ENCODE results near the gene CMYA5.
"Not testable (repeated sequence)": the region's sequence is repeated elsewhere in the genome, so short reads cannot be mapped to it uniquely, and the experiment has no call there.

The CMYA5 gene

DNA sequence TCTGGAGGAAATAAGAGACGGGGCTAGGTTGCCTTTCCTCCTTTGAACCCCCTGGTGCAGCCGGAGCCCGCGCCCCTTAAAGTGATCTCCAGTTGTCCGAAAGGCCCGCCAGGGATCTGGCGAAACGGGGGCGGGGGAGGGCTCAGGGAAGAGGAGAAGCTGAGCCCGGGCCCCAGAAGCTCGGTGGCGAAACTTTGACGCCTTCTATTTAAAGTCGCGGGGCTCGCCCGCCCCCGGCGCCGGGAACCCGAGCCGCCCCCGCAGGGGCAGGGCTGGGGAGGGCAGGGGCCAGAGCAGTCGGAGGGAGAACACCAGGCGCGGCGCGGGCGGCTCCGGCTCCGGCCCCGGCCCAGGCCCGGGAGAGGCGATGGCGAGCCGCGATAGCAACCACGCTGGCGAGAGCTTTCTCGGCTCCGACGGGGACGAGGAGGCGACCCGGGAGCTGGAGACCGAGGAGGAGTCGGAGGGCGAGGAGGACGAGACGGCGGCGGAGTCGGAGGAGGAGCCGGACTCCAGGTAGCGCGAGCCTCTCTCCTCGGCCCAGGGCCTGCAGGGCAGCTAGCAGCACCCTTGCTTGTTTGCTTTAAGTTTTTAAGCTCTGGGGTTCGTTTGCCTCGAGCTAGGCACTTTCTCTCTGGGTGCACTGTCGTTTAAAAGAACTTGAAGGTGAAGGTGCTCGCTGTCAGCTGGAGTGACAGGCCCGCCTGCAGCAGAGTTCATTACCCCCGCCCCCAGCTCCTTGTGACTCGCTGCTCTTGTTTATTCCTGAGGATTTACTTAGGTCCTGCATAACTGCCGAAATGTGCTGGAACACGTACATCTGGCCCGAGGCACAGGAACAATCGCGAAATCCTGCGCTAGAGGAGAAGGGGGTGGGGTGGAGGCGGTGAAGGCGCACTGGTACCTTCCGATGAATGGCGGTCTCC lies at the start of gene CMYA5:
Gene CMYA5 (plus strand): TSS at position 296 of the 926 bp plus-strand sequence. CDS start 72 bp downstream, at position 368.
- DNase-seq: no peak

DNA sequence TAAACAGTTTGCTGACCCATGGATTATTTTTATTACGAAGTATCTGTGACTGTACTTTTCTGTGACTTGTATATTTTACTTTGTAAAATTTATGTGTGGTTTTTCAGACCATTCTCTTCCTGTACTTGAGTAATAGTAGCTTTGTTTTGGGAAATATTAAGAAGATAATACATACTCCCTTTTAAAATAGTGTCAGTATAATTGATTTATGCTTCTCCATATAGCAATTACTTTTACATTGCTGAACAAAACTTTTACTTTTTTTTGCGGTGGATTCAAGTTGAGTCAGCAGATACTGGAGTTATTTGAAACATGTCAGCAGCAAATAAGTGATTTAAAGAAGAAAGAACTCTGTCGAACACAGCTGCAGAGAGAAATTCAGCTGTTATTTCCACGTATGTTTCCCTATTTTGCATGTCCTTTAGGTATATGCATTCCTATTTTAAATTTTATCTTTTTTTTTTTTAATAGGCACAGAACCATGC lies 49.0 kb upstream of the CMYA5 start:
- no peak for DNase-seq

DNA sequence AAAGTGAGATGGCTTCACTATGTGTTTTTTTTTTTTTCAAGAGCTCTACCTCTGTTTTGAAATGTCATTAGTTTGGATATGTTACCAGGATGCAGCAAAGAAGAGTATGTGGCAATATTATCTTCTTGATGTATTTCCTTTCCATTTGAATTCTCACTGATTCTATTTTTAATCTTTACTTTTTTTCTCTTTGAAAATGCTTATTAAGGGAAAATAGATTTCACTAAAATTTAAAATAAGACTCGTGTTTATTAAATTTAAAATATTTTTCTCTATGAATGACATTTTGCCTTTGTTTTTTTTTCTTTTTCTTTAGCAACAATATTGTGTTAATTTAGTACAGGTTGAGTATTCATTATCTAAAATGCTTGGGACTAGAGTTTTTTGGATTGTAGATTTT lies 48.2 kb upstream of the CMYA5 start:
- no peak for DNase-seq

DNA sequence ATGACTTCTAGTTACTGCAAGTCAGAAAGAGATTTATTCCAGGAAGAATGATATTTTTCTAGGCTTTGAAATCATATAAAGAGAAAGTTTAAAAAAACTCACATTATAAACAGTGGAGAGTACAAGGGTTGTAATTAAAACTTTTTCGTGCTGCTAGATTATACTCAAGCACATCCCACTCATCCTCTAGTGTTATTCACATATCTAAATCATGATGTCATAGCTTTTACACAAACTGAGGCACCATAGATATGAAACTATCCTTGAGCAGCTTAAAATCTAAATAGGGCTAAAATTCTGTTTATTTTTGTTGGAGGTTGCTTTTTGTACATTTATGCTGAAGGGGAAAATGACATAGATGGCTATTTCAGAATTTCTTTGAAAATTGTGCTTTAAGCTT lies 47.4 kb upstream of the CMYA5 start:
- no peak for DNase-seq

DNA sequence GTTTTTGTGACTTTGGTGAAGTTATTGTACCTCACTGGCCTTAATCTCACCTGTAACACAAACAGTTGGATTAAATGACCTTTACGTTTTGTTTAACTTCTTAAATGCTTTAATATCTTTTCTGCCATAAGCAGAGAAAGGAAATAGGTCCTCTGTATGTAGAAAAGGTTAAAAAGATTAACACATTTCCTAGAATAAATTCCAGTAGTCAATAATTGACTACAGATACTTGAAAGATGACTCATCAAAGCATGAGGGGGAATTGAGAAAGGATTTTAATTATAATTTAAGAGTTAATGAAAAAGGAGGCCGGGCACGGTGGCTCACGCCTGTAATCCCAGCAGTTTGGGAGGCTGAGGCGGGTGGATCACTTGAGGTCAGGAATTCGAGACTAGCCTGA lies 35.8 kb upstream of the CMYA5 start:
- no peak for DNase-seq

DNA sequence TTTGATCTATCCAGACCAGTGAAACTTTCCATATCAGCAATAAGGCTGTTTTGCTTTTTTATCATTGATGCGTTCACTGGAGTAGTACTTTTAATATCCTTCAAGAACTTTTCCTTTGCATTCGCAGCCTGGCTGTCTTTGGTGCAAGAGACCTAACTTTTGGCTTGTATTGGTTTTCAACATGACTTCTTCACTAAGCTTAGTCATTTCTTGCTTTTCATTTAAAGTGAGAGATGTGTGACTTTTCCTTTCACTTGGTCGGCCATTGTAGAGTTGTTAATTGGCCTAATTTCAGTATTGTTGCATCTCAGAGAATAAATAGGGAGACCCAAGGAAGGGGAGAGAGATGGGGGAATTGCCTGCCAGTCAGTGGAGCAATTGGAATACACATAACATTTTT lies 26.4 kb upstream of the CMYA5 start:
- no peak for DNase-seq

DNA sequence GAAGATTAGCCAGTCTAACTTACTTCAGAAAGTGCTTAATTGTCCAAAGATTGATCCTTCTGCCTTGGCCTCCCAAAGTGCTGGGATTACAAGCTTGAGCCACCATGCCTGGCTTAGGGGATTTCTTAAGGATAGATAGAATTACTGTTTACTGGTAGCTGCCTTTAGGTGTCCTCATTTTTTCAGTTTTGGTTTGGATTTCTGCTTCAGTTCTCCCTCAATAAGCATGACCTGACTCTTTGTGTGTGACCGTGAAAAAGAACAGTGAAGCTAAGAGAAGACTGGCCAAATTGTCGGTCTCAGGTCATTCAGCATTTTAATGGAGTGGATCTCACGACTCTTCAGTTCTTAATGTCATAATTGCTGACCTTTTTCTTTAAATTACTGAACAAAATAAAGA lies 22.9 kb upstream of the CMYA5 start:
- no peak for DNase-seq

DNA sequence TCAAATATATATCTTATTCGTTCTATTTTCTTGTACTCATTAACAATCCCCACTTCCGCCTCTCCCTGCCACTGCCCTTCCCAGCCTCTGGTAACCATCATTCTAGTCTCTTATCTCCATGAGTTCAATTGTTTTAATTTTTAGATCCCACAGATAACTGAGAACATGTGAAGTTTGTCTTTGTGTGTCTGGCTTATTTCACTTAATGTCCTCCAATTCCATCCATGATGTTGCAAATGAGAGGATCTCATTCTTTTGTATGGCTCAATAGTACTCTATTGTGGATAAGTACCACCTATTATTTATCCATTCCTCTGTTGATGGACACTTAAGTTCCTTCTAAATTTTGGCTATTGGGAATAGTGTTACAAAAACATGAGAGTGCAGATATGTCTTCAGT lies 17.2 kb upstream of the CMYA5 start:
- DNase-seq: no peak

DNA sequence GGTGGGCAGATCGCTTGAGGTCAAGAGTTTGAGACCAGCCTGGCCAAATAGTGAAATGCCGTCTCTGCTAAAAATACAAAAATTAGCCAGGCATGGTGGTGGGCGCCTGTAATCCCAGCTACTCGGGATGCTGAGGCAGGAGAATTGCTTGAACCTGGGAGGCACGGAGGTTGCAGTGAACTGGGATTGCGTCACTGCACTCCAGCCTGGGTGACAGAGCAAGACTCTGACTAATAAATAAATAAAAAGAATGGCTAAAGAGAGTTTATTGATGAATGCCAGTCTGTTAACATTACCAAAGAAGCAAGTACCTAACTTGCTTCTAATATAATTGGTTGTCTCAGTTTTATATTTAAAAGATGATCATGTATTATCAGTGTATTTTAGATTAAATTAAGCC lies 13.3 kb upstream of the CMYA5 start:
- not testable (repeated sequence) for DNase-seq

DNA sequence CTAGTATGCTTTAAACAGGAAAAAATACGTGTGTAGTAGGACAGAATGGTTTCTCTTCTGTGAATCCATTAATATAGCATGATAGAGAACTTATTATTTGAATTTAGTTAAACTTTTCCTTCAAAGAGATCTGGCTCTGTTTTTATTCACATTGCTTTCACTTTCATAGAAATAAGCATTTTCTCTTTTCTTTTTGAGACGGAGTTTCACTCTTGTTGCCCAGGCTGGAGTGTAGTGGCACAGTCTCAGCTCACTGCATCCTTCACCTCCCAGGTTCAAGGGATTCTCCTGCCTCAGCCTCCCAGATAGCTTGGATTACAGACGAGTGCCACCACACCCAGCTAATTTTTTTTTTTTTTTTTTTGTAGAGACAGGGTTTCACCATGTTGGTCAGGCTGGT lies 7.5 kb upstream of the CMYA5 start:
- DNase-seq: not testable (repeated sequence)

DNA sequence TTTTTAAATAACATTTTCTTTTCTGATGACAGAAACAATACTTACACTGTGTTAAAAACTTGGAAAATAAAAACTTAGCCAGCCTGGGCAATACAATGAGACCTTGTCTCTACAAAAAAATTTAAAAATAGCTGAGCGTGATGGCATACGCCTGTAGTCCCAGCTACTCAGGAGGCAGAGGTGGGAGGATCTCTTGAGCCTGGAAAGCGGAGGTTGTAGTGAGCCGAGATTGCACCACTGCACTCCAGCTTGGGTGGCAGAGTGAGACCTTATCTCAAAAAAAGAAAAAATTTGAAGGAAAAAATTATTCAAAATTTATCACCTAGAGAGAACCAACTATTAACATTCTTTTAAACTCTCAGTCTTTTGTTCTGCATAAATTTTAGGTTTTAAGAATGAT lies 4.9 kb upstream of the CMYA5 start:
- DNase-seq: no peak

DNA sequence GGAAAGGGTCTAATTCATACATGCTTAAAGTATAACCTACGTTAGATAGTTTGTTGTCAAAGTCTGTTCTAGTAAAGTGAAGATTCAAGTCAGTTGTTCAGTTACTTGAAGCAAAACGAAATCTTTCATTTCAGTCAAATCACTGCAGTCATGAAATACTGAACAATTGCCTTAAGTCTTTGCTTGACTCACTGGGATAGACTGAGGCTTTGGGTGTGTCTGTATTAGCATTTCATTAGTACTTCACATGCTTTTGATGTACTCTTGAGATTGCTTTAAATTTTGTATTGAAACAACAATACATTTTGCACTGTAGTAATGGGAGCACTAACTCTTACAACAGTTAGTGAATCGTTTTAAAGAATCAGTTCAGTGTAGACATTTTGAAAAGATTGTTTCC lies 4.0 kb upstream of the CMYA5 start:
- no peak for DNase-seq

DNA sequence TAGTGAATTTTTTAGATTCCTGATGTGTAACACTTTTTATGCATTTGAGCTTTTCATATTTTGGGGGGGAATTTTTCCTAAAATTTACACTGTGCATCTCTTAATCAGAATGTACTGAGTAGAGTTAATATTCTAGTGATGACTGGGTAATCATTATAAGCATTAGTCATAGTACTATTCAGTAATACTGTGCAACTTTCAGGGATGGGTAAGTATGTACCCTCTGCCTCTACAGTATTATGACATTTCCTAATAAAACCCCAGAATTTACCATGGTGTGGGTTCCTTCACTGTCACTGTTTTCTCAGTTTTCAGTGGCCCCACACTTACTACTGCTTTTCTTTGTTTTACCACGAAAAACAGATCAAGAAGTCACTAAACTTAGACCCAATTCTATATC lies 2.8 kb upstream of the CMYA5 start:
- no peak for DNase-seq

DNA sequence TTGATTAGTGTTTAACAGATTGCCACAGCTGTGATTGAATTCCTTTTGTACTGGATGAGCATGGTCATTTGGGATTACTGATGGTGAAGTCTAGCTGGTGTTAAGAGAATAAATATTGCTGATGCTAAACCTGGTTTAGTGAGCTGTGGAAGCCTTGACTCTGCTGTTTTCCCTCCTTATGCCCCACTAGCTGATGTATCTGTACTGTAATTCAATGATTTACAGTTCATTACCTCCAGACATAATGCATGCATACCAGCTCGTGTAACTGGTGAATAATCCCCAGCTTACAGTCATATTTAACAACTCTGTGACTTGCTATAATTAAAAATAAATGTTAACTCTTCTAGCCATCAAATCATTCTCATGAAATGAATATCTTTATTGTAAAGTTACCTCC lies 1.7 kb upstream of the CMYA5 start:
- DNase-seq: no peak

DNA sequence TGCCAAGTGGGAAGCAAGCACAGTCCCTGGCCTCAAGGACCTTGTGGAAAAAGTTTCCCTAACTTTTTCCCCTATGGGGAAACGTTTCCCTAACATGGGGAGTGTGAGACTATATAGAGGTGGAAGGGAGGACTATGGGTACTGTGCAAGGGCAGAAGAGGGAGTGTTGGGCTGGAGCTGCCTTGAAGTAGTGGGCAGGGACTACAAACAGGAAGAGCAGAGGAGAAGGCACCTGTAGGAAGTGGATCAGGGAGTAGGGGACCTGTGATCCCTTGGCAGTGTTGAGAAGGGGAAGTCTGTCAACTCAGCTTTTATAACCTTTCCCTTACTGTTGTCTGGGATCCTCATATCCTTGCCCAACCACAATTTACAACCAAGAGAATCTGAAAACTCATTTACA lies 1.4 kb downstream of the CMYA5 start:
- DNase-seq: no peak

DNA sequence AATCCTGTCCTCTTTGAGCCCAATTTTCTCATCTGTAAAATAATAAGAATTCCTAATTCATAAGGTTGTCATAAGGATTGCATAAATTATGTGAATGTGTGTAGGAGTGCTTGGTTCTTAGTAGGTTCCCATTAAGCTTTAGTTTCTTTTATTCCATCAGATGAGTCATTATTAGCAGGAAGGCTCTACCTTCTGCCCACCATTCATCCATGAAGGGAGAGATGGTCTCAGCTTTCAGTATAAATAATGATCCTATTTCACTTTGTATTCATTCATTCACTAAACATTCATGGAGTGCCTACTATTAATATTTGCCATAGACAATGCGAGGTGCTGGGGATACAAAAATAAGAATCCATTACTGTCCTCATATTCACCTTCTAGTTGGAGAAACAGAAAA lies 3.0 kb downstream of the CMYA5 start:
- no peak for DNase-seq

DNA sequence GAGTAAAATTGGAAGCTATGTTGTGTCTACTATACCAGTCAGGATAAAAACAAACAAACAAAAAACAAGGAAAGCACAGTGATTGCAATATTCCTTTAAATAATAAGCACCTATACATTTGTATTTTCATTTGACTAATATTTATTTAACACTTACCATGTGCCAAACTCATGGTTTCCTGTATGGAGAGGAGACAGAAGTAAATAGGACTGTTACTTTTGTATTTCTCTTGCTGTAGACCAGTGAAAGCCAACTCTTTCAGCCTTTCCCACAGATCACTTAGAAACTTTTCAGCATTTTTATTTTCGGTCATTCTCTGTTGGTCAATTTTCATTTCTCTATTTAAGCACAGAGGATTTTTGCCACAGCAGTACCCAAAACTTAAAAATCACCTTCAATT lies 4.5 kb downstream of the CMYA5 start:
- DNase-seq: no peak

DNA sequence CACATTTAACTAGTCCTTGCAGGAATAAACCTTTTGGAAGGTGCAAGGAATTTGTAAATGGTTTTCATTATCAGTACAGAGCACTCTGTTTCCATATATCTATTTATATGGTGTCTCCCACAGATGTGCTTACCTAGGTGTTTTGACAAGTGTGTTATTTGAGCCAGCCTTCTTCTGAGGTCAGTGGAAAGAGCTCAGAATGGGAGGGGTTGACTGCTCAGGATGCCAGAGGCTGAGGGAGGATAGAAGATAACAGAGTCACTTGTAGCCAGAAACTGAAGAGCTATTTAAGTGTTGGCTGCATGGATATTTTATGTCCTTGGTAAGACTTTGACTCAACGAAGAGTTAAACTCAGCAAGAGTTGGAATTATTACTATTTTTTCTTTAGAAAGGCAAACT lies 5.0 kb downstream of the CMYA5 start:
- DNase-seq: no peak

DNA sequence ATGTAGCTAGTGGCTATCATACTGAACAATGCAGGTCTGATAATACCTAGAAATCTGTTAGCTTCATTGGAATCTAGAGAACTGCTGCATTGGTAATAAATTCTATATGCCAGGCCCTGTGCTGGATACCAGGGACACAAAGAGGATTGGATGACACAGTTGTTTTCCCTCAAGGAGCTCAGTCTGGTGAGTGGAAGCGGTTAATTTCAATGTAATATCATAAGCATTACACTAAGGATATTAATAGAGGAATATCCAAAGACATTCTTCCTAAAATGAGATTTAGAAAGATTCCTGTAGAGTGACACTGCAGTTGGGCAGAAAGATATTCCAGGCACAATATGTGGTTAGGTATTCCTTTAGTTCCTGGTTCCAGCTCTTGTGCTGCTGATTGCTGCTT lies 5.9 kb downstream of the CMYA5 start:
- DNase-seq: no peak

DNA sequence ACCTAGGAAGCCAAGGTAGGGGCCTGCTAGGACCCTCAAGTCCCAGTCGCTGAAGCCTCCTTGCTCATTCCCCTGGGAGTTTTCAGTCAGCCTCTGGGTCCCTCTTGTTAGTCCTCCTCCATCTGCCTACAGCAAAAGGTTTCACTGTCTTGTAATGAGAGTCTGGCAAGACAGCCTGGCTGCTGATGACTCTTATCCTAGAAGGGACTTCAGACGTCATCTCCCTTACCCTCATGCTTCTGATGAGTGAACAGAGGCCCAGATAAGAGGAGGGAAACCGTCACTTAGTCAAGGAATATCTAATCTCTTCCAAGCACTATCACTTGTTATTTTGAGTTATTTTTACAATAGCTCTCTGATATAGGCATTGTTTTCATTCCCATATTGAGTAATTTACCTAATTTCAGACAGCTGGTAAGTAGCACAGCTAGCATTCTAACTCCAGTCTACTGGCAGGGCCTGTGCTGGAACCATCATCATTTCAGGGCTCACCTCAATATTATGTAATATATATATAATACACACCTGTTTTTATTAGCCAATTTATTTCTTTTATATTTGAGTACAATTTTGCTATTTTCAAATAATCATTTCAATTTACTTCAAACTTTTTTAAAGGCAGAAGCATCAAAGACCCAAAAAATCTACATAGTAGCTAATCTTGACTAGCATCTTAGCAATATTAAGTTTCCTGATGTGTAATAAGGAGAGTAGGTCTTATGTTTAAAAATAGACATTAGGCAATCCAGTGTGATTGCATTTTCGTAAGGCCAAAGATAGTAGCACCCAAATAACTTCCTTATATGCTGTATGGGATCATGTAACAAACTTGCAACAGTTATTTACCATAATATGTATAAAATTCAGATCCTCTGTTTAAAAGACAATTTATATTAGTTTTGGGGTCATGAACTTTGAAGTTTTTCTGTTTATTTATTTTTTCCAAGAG lies 7.9 kb downstream of the CMYA5 start:
- no peak for DNase-seq

DNA sequence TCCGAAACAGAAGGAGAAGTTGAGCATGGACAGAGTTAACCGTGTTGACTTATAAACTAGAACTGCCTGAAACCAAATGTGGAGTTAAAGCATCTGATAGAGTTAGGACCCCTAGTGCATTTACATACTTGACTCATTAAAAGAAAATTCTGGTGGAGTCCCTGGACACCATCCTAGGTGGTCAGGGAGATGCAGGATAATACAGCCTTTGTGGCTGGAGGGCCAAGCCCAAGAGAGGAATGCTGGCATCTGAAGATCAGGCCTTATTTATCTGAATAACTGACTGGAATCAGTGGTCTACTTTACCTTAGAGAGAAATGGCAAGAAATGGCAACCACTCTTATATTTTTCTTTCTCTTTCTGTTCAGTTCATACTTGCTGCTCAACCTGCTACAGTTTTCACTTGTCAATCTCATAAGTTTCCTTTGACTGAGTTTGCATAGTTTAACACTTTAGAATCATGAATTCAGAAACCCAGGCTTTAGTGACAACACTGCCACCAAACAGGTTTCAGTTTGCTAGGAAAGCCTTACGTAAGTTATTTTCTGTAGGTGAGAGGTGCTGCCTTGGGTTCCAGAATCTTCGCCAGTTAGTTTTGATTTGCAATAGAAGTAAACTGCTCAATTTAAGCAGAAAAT lies 10.2 kb downstream of the CMYA5 start:
- DNase-seq: no peak

DNA sequence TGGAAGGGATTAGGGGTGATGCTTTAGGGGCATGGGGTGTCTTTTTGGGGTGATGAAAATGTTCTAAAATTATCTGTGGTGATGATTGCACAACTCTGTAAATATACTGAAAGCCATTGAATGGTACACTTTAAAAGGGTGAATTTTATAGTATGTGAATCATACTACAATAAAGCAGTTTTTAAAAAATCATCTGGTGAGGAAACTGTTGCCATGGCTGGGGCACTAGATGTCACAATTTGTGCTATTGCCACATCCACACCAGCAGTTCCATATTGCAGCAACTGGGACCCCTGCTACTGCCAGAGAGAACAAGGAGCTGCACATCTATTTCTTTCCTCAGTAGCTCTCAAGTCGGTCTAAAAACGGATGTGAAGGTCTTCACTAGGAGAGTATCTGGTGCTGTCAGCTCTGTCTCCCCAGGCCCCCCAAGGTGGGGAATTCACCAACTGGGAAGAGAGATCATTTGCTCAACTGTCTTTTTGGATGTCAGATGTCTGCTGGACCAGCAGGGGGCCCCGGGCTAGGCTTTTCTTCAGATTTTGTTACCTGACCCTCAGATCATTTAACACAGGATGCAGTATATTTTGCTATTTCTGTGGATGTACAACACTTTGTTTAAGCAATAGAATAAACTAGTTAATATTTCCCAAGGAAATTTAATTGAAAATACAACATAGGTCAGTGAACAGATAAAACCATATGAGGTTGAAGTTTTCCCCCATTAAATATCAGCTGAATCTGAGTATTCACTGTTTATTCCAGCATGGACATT lies 13.2 kb downstream of the CMYA5 start:
- DNase-seq: no peak

DNA sequence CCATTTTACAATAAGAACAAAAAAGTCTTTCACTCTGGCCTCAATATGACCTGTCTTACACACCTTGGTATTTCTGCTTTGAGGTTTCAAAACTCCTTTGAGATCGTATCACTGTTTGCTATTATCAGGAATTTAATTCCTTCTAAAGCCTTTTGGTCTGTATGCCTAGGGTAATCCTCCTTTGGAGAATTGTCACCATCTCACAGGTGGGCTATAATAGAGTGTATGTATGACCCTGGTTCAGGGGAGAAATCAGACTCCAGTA lies 13.7 kb downstream of the CMYA5 start:
- DNase-seq: no peak
